HEK293 (cell line): ENCODE measurements around the gene SLBP.
"Not testable (repeated sequence)": the region's sequence is repeated elsewhere in the genome, so short reads cannot be mapped to it uniquely, and the experiment has no call there.

Source experiments
- CTCF ChIA-PET: fragments of 350-600 bp; formaldehyde crosslinking; extraction: SDS; loops from one replicate; lab custom pipeline; 2021; ENCODE audit warnings: antibody characterized with exemption; lab: Yijun Ruan, JAX
- POLR2A ChIA-PET: fragments of 300-600 bp; formaldehyde crosslinking; extraction: SDS; loops from one replicate; lab custom pipeline; 2020; ENCODE audit warnings: antibody characterized with exemption, inconsistent platforms; lab: Yijun Ruan, JAX
- H3K27ac ChIP-seq: fragments of 200-500 bp; sonication (Bioruptor generic); 2 replicates; pipeline ENCODE4 v1.5.1; 2014; ENCODE audit warnings: low read depth, low read length, control low read depth, inconsistent platforms; ENCODE audit errors: extremely low read depth
- H3K36me3 ChIP-seq, 2 experiments: fragments of 200-500 bp in 1 of 2; sonication (Bioruptor generic) in 1 of 2; 1 replicate in 1 of 2; 2 replicates in 1 of 2; pipeline ENCODE4 v1.5.1; 2014 to 2017; ENCODE audit warnings: inconsistent platforms in 2 of 2, low read length in 2 of 2; ENCODE audit not compliant: control insufficient read depth in 2 of 2, insufficient read depth in 1 of 2
- H3K4me1 ChIP-seq: fragments of 200-500 bp; sonication (Bioruptor generic); 2 replicates; pipeline ENCODE4 v1.5.1; 2014; ENCODE audit warnings: mild to moderate bottlenecking, low read length, inconsistent platforms; ENCODE audit not compliant: control insufficient read depth, insufficient read depth
- H3K4me3 ChIP-seq: 2 replicates; pipeline ENCODE4 v1.5.1; 2011; ENCODE audit warnings: low read depth, mild to moderate bottlenecking, control low read depth, low read length, moderate library complexity
- H3K9me3 ChIP-seq: fragments of 200-500 bp; sonication (Bioruptor generic); 2 replicates; pipeline ENCODE4 v1.5.1; 2014; ENCODE audit warnings: low read depth, low read length, inconsistent platforms; ENCODE audit not compliant: control insufficient read depth, insufficient read depth
- ZBTB48 ChIP-seq: fragments of 450-650 bp; formaldehyde crosslinking; IDR thresholded peaks from 2 replicates; pipeline ENCODE4 v1.5.1; 2016; ENCODE audit warnings: missing biosample characterization, missing genetic modification characterization
- ZIC2 ChIP-seq: fragments of 450-650 bp; formaldehyde crosslinking; IDR thresholded peaks from 2 replicates; pipeline ENCODE4 v1.5.1; 2016; ENCODE audit warnings: missing biosample characterization, missing genetic modification characterization
- ZNF140 ChIP-seq: fragments of 450-650 bp; formaldehyde crosslinking; IDR thresholded peaks from 2 replicates; pipeline ENCODE4 v1.5.1; 2016; ENCODE audit warnings: missing biosample characterization, missing genetic modification characterization
- ZNF2 ChIP-seq: fragments of 450-650 bp; formaldehyde crosslinking; IDR thresholded peaks from 2 replicates; pipeline ENCODE4 v1.5.1; 2016; ENCODE audit warnings: missing biosample characterization, missing genetic modification characterization
- ZNF223 ChIP-seq: fragments of 450-650 bp; formaldehyde crosslinking; IDR thresholded peaks from 2 replicates; pipeline ENCODE4 v1.5.1; 2016; ENCODE audit warnings: missing biosample characterization, missing genetic modification characterization
- ZNF26 ChIP-seq: fragments of 450-650 bp; formaldehyde crosslinking; IDR thresholded peaks from 2 replicates; pipeline ENCODE4 v1.5.1; 2016; ENCODE audit warnings: missing biosample characterization, missing genetic modification characterization
- ZNF280C ChIP-seq: fragments of 450-650 bp; formaldehyde crosslinking; IDR thresholded peaks from 2 replicates; pipeline ENCODE4 v1.5.1; 2016; ENCODE audit warnings: missing biosample characterization, missing genetic modification characterization
- ZNF423 ChIP-seq: fragments of 450-650 bp; formaldehyde crosslinking; IDR thresholded peaks from 2 replicates; pipeline ENCODE4 v1.5.1; 2016; ENCODE audit warnings: missing biosample characterization, missing genetic modification characterization
- ZNF48 ChIP-seq: fragments of 450-650 bp; formaldehyde crosslinking; IDR thresholded peaks from 2 replicates; pipeline ENCODE4 v1.5.1; 2016; ENCODE audit warnings: missing biosample characterization, missing genetic modification characterization
- ZNF600 ChIP-seq: fragments of 450-650 bp; formaldehyde crosslinking; IDR thresholded peaks from 2 replicates; pipeline ENCODE4 v1.5.1; 2016; ENCODE audit warnings: missing biosample characterization, missing genetic modification characterization
- ZNF670 ChIP-seq: fragments of 450-650 bp; formaldehyde crosslinking; IDR thresholded peaks from 2 replicates; pipeline ENCODE4 v1.5.1; 2016; ENCODE audit warnings: missing biosample characterization, missing genetic modification characterization, low read depth
- ZNF777 ChIP-seq: fragments of 450-650 bp; formaldehyde crosslinking; IDR thresholded peaks from 2 replicates; pipeline ENCODE4 v1.5.1; 2017; ENCODE audit warnings: missing biosample characterization, missing genetic modification characterization, borderline replicate concordance

Gene SLBP

GRCh38 chr4:1706358-1706757, 5.8 kb downstream of the SLBP start:
- H3K36me3 ChIP-seq = peaks cover 16 to 84% of the 10 kb centered on the region in 2 experiments; a peak in 2 of 3 replicates
- ChIA-PET CTCF (interaction anchor here (5.4 kb wide), 1 partner anchor 13 kb away, joined by 36 read pairs; no protein-coding TSS in a partner anchor), POLR2A (interaction anchor here (0.6 to 1.5 kb wide), 3 partner anchors 10 to 413 kb away, joined by 3 to 6 read pairs (median 3); no protein-coding TSS in a partner anchor)
- no peaks in the 10 kb centered on the region for H3K4me1 ChIP-seq
- no peaks in the 10 kb centered on the region for H3K9me3 ChIP-seq
- TF ChIP-seq ZNF600 (tag by site-specific recombination) (0 out of 2 replicates have a peak, but pooled peaks have one; percentile 30), ZNF140 (no peak), ZNF670 (tag by site-specific recombination) (no peak)
- no peak overlapping the region for H3K27ac ChIP-seq
- H3K4me3 ChIP-seq = no peak overlapping the region

- Histone ChIP-seq H3K36me3 (peaks cover 21 to 90% of the 10 kb centered on the region in 2 experiments; a peak in 2 of 3 replicates), H3K9me3 (no peaks in the 10 kb centered on the region), H3K4me3 (no peak overlapping the region), H3K27ac (no peak overlapping the region), H3K4me1 (no peaks in the 10 kb centered on the region)
- CTCF ChIA-PET = interaction anchor here (5.4 kb wide), 1 partner anchor 12 kb away, joined by 36 read pairs; no protein-coding TSS in a partner anchor
- TF ChIP-seq ZNF48 (tag by site-specific recombination) = no peak
- TF ChIP-seq ZNF423 = no peak
- POLR2A ChIA-PET = interaction anchor here (0.6 to 1.5 kb wide), 3 partner anchors 9 to 413 kb away, joined by 3 to 6 read pairs (median 3); no protein-coding TSS in a partner anchor
Measured at GRCh38 chr4:1705732-1706131, 6.4 kb downstream of the SLBP start.

GRCh38 chr4:1703867-1704266, 8.3 kb downstream of the SLBP start:
- no peaks in the 10 kb centered on the region for H3K9me3 ChIP-seq
- ChIA-PET CTCF (interaction anchor here (0.7 to 5.4 kb wide), 2 partner anchors 10 to 1212 kb away, joined by 4 to 36 read pairs; no protein-coding TSS in a partner anchor), POLR2A (interaction anchor here (1.0 kb wide), 1 partner anchor 12 kb away, joined by 3 read pairs; no protein-coding TSS in a partner anchor)
- no peak overlapping the region for H3K4me3 ChIP-seq
- no peak for TF ChIP-seq ZNF2 (tag by site-specific recombination)
- no peak for TF ChIP-seq ZIC2 (tag by site-specific recombination)
- no peak for TF ChIP-seq ZNF280C (tag by site-specific recombination)
- no peak for TF ChIP-seq ZBTB48 (tag by site-specific recombination)
- no peak for TF ChIP-seq ZNF223 (tag by site-specific recombination)
- no peak for TF ChIP-seq ZNF26 (tag by site-specific recombination)
- no peak for TF ChIP-seq ZNF777 (tag by site-specific recombination)
- TF ChIP-seq, all 188 proteins: peak for 0
- H3K36me3 ChIP-seq = peaks cover 32 to 91% of the 10 kb centered on the region in 2 experiments
- H3K27ac ChIP-seq = no peak overlapping the region
- H3K4me1 ChIP-seq = no peaks in the 10 kb centered on the region

GRCh38 chr4:1701671-1702070, 10.4 kb downstream of the SLBP start:
- not testable (repeated sequence) for H3K4me3 ChIP-seq, H3K4me1 ChIP-seq, H3K27ac ChIP-seq, H3K9me3 ChIP-seq
- CTCF ChIA-PET = interaction anchor here (0.6 to 5.4 kb wide), 2 partner anchors 8 to 13 kb away, joined by 3 to 36 read pairs; no protein-coding TSS in a partner anchor
- H3K36me3 ChIP-seq = peaks cover 42 to 96% of the 10 kb centered on the region in 2 experiments
- POLR2A ChIA-PET = interaction anchor here (1.7 kb wide), 1 partner anchor 10 kb away, joined by 9 read pairs; the partner anchor contains the start of gene SLBP
